ENCODE measurements around the gene MAP2K5.

The MAP2K5 gene

GRCh38 chr15:67719330-67719959 lies 176.9 kb downstream of the MAP2K5 start:
- TF ChIP-seq OSR2 (tag by site-specific recombination; IDR thresholded peaks at IDR 0.05) (no peak), HOXC10 (CRISPR knock-in tag; IDR thresholded peaks at IDR 0.05) (no peak), OVOL3 (tag by site-specific recombination; IDR thresholded peaks at IDR 0.05) (no peak), ZEB2 (tag by site-specific recombination; IDR thresholded peaks at IDR 0.05) (no peak), MYNN (tag by site-specific recombination; IDR thresholded peaks at IDR 0.05; ENCODE audit: borderline replicate concordance) (no peak), YY1 (tag by site-specific recombination; IDR thresholded peaks at IDR 0.05) (no peak), GLI4 (tag by site-specific recombination; IDR thresholded peaks at IDR 0.05) (no peak), ZNF623 (tag by site-specific recombination; IDR thresholded peaks at IDR 0.05) (no peak), MEIS1 (CRISPR knock-in tag; IDR thresholded peaks at IDR 0.05; ENCODE audit: borderline replicate concordance) (no peak), ZNF23 (tag by site-specific recombination; IDR thresholded peaks at IDR 0.05; ENCODE audit: borderline replicate concordance) (no peak), ZBTB17 (tag by site-specific recombination; IDR thresholded peaks at IDR 0.05) (peak; percentile 55; the same call in 1 of the 2 replicates), GLIS2 (tag by site-specific recombination; IDR thresholded peaks at IDR 0.05) (no peak), SALL2 (tag by site-specific recombination; IDR thresholded peaks at IDR 0.05; ENCODE audit: borderline replicate concordance) (no peak), ZNF645 (tag by site-specific recombination; IDR thresholded peaks at IDR 0.05) (no peak), IKZF3 (tag by site-specific recombination; IDR thresholded peaks at IDR 0.05) (no peak; the same call in 1 of the 2 replicates), ZNF549 (tag by site-specific recombination; IDR thresholded peaks at IDR 0.05) (no peak), ZNF2 (tag by site-specific recombination; IDR thresholded peaks at IDR 0.05) (no peak), PRDM6 (tag by site-specific recombination; IDR thresholded peaks at IDR 0.05) (peak; percentile 62), ZNF501 (tag by site-specific recombination; IDR thresholded peaks at IDR 0.05) (no peak)
- TF ChIP-seq, protein P1, sequence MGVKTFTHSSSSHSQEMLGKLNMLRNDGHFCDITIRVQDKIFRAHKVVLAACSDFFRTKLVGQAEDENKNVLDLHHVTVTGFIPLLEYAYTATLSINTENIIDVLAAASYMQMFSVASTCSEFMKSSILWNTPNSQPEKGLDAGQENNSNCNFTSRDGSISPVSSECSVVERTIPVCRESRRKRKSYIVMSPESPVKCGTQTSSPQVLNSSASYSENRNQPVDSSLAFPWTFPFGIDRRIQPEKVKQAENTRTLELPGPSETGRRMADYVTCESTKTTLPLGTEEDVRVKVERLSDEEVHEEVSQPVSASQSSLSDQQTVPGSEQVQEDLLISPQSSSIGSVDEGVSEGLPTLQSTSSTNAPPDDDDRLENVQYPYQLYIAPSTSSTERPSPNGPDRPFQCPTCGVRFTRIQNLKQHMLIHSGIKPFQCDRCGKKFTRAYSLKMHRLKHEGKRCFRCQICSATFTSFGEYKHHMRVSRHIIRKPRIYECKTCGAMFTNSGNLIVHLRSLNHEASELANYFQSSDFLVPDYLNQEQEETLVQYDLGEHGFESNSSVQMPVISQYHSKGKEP (tag by site-specific recombination; IDR thresholded peaks at IDR 0.05): peak; percentile 51; the same call in 1 of the 2 replicates
- TF ChIP-seq, protein P2, sequence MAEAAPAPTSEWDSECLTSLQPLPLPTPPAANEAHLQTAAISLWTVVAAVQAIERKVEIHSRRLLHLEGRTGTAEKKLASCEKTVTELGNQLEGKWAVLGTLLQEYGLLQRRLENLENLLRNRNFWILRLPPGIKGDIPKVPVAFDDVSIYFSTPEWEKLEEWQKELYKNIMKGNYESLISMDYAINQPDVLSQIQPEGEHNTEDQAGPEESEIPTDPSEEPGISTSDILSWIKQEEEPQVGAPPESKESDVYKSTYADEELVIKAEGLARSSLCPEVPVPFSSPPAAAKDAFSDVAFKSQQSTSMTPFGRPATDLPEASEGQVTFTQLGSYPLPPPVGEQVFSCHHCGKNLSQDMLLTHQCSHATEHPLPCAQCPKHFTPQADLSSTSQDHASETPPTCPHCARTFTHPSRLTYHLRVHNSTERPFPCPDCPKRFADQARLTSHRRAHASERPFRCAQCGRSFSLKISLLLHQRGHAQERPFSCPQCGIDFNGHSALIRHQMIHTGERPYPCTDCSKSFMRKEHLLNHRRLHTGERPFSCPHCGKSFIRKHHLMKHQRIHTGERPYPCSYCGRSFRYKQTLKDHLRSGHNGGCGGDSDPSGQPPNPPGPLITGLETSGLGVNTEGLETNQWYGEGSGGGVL (tag by site-specific recombination; IDR thresholded peaks at IDR 0.05): no peak
- TF ChIP-seq, protein P3, sequence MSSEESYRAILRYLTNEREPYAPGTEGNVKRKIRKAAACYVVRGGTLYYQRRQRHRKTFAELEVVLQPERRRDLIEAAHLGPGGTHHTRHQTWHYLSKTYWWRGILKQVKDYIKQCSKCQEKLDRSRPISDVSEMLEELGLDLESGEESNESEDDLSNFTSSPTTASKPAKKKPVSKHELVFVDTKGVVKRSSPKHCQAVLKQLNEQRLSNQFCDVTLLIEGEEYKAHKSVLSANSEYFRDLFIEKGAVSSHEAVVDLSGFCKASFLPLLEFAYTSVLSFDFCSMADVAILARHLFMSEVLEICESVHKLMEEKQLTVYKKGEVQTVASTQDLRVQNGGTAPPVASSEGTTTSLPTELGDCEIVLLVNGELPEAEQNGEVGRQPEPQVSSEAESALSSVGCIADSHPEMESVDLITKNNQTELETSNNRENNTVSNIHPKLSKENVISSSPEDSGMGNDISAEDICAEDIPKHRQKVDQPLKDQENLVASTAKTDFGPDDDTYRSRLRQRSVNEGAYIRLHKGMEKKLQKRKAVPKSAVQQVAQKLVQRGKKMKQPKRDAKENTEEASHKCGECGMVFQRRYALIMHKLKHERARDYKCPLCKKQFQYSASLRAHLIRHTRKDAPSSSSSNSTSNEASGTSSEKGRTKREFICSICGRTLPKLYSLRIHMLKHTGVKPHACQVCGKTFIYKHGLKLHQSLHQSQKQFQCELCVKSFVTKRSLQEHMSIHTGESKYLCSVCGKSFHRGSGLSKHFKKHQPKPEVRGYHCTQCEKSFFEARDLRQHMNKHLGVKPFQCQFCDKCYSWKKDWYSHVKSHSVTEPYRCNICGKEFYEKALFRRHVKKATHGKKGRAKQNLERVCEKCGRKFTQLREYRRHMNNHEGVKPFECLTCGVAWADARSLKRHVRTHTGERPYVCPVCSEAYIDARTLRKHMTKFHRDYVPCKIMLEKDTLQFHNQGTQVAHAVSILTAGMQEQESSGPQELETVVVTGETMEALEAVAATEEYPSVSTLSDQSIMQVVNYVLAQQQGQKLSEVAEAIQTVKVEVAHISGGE (tag by site-specific recombination; conservative IDR thresholded peaks at IDR 0.05; ENCODE audit: low read depth): no peak
- TF ChIP-seq, protein P4, sequence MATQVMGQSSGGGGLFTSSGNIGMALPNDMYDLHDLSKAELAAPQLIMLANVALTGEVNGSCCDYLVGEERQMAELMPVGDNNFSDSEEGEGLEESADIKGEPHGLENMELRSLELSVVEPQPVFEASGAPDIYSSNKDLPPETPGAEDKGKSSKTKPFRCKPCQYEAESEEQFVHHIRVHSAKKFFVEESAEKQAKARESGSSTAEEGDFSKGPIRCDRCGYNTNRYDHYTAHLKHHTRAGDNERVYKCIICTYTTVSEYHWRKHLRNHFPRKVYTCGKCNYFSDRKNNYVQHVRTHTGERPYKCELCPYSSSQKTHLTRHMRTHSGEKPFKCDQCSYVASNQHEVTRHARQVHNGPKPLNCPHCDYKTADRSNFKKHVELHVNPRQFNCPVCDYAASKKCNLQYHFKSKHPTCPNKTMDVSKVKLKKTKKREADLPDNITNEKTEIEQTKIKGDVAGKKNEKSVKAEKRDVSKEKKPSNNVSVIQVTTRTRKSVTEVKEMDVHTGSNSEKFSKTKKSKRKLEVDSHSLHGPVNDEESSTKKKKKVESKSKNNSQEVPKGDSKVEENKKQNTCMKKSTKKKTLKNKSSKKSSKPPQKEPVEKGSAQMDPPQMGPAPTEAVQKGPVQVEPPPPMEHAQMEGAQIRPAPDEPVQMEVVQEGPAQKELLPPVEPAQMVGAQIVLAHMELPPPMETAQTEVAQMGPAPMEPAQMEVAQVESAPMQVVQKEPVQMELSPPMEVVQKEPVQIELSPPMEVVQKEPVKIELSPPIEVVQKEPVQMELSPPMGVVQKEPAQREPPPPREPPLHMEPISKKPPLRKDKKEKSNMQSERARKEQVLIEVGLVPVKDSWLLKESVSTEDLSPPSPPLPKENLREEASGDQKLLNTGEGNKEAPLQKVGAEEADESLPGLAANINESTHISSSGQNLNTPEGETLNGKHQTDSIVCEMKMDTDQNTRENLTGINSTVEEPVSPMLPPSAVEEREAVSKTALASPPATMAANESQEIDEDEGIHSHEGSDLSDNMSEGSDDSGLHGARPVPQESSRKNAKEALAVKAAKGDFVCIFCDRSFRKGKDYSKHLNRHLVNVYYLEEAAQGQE (tag by site-specific recombination; IDR thresholded peaks at IDR 0.05): no peak
- Histone ChIP-seq H3K9me3 (ENCODE audit: control insufficient read depth, insufficient read depth, low read depth, low read length) (no peaks in the 10 kb centered on the region), H3K4me1 (ENCODE audit: control insufficient read depth, insufficient read depth, low read length) (peaks cover 63% of the 10 kb centered on the region), H3K4me3 (ENCODE audit: low read depth, low read length) (no peak overlapping the region), H3K36me3 (ENCODE audit: control insufficient read depth in 2 of 2, insufficient read depth in 1 of 2, low read length in 2 of 2) (no peaks in the 10 kb centered on the region), H3K27ac (ENCODE audit: extremely low read depth, low read depth, low read length) (no peak overlapping the region)
- CTCF ChIA-PET: no interaction called here
- POLR2A ChIA-PET: no interaction called here
